Astrocyte of the spinal cord (primary cell): ENCODE results near the gene ECM1.

ENCODE experiments used
- DNase-seq: peaks from one replicate; pipeline ENCODE4 v3.0.0; 2011; ENCODE audit warnings: low read depth, low spot score
- H3K4me3 ChIP-seq: 2 replicates; pipeline ENCODE4 v1.5.1; 2011; ENCODE audit warnings: low read depth, mild to moderate bottlenecking, low read length, moderate library complexity
- in situ Hi-C: cut with HindIII; loops from 2 replicates; pipeline ENCODE4 v1.10.0; 2017; ENCODE audit warnings: low sequenced_read_pairs
- TF ChIP-seq, protein P1 (sequence below): IDR thresholded peaks from 2 replicates; pipeline ENCODE4 v1.5.1; 2012; ENCODE audit warnings: low read depth, mild to moderate bottlenecking, low read length, inconsistent platforms

Gene ECM1

GRCh38 chr1:150548632-150549495 lies 41.0 kb downstream of the ECM1 start, which contains the start of gene ADAMTSL4:
ADAMTSL4 (plus strand) TSS chr1:150549408; CDS start chr1:150552289, 2,881 bp downstream.
- peak; percentile 83 for DNase-seq
- peak within 1 kb of the TSS; percentile 44 for H3K4me3 ChIP-seq
- in situ Hi-C loops, result no loop called here
- TF ChIP-seq, protein P1, sequence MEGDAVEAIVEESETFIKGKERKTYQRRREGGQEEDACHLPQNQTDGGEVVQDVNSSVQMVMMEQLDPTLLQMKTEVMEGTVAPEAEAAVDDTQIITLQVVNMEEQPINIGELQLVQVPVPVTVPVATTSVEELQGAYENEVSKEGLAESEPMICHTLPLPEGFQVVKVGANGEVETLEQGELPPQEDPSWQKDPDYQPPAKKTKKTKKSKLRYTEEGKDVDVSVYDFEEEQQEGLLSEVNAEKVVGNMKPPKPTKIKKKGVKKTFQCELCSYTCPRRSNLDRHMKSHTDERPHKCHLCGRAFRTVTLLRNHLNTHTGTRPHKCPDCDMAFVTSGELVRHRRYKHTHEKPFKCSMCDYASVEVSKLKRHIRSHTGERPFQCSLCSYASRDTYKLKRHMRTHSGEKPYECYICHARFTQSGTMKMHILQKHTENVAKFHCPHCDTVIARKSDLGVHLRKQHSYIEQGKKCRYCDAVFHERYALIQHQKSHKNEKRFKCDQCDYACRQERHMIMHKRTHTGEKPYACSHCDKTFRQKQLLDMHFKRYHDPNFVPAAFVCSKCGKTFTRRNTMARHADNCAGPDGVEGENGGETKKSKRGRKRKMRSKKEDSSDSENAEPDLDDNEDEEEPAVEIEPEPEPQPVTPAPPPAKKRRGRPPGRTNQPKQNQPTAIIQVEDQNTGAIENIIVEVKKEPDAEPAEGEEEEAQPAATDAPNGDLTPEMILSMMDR, result peak; percentile 28

DNA sequence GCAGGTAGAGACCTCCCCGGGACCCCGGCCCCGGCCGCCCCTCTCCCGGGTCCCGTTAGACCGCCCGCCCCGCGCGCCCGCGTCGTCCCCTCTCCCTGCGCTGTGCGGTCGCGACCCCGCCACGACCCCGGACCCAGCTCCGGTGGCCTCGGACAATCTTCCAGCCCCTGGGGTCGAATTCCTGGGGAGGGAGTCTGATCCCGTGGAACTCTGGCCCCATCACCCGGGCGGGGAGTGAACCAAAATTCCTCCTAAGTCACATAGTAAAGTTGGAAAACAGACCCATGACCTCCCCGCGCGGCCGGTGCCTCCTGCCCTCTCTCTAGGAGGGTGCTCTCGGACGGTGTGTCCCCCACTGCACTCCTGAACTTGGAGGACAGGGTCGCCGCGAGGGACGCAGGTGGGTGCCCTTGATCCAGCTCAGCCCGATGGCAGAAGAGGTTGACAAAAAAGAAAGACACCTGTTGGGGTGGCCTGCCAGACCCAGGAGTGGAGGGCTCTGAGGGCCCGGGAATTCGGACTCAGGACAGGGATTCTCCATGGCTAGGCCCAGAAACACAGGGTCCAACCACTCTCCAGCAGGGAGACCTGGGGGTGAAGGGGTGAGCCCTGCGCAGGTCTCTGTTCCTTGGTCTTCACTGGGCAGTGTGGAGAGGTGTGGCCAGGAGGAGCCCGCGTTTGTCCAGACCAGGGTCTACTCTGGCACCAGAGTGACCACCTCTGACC lies 41.8 kb downstream of the ECM1 start:
- H3K4me3 ChIP-seq, result peak overlapping the region; percentile 35
- in situ Hi-C loops, result no loop called here
- DNase-seq, result no peak
- TF ChIP-seq, protein P1, result no peak

- in situ Hi-C loops, result no loop called here
- DNase-seq, result no peak
- TF ChIP-seq, protein P1, result no peak
- no peak overlapping the region for H3K4me3 ChIP-seq
Measured at GRCh38 chr1:150550222-150551050, 42.5 kb downstream of the ECM1 start.

- DNase-seq, result no peak
- TF ChIP-seq, protein P1, result no peak
- no peak overlapping the region for H3K4me3 ChIP-seq
- in situ Hi-C loops, result no loop called here
Measured at GRCh38 chr1:150551051-150551783, 43.3 kb downstream of the ECM1 start.

DNA sequence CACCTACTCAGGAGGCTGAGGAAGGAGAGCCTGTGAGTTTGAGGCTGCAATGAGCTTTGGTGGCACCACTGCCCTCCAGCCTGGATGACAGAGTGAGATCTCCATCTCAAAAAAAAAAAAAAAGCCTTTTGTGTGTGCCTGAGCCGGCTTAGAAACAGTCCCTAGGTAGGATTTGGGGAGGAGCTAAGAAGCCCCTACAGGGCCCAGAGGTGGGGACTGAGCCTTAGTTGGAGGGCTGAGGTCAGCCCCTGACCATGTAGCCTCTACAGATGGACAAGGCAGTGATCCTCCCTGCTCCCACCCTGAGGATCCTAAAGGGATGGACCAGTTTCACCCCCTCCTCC lies 43.8 kb downstream of the ECM1 start:
- in situ Hi-C loops, result no loop called here
- DNase-seq, result no peak
- TF ChIP-seq, protein P1, result no peak
- H3K4me3 ChIP-seq, result no peak overlapping the region
